Measurements from ENCODE around the gene MSRB1. TPM values are rescaled to one million over a fixed set of nuclear protein-coding genes. Genes with fewer than 3 reads are reported as not detected.

The MSRB1 gene
- total and polyA plus RNA-seq, 2 donors (not counting 3 experiments of a cell fraction or from before 2014, with no cell fraction given): 25.0 to 42.1 TPM

DNA sequence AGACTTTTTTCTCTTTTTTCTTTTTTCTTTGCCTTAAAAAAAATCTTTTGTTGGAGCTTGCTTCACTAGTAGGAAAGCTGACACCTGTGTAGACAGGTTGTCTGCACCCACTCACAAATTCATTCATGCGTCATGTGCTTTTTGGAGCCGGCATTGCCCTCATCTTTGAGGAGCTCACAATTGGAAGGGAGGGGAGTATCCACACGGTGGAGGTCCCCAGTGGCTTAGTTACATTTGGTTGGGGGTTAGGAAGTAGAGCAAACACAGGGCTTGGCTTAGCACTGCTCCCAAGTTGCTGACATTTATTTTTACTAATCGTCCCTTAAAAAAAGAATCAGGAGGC lies 52.3 kb downstream of the MSRB1 start:
- no peaks in the 10 kb centered on the region for H3K36me3 ChIP-seq (ENCODE audit: control insufficient read depth in 2 of 2, extremely low read depth in 1 of 2, insufficient read depth in 2 of 2, low read length in 2 of 2)
- no peak for FAIRE-seq
- H3K27me3 ChIP-seq (ENCODE audit: control insufficient read depth in 2 of 2, insufficient read depth in 2 of 2, low read length in 2 of 2): peaks cover 2 to 5% of the 10 kb centered on the region in 2 experiments
- H3K4me3 ChIP-seq (replicated peaks in 1 of 3; ENCODE audit: insufficient read depth in 1 of 3, low read depth in 1 of 3, low read length in 3 of 3): no peak overlapping the region
- dilution Hi-C loops (cut with MboI; ENCODE audit: extremely low pct_ligation_motif_present, low sequenced_read_pairs): no loop called here
- no peak for DNase-seq (ENCODE audit: low read depth, low spot score)
- no peaks in the 10 kb centered on the region for H3K79me2 ChIP-seq (ENCODE audit: control insufficient read depth, insufficient read depth, low read length)
- TF ChIP-seq EZH2 (IDR thresholded peaks at IDR 0.05; ENCODE audit: borderline replicate concordance, low read depth, low read length, severe bottlenecking) (no peak), JUN (IDR thresholded peaks at IDR 0.05; ENCODE audit: borderline replicate concordance, insufficient read depth, insufficient read length, low read depth) (no peak), FOS (IDR thresholded peaks at IDR 0.05; ENCODE audit: borderline replicate concordance, insufficient read depth, low read length) (no peak), GATA2 (IDR thresholded peaks at IDR 0.05; ENCODE audit: insufficient read depth, insufficient read length, low read depth, low read length) (no peak), POLR2AphosphoS5 (IDR thresholded peaks at IDR 0.05; ENCODE audit: insufficient read depth, low read depth, low read length) (no peak), POLR2A (IDR thresholded peaks at IDR 0.05; ENCODE audit: low read depth, low read length) (no peak), MYC (IDR thresholded peaks at IDR 0.05; ENCODE audit: low read depth, low read length) (no peak)
- TF ChIP-seq, protein P1, sequence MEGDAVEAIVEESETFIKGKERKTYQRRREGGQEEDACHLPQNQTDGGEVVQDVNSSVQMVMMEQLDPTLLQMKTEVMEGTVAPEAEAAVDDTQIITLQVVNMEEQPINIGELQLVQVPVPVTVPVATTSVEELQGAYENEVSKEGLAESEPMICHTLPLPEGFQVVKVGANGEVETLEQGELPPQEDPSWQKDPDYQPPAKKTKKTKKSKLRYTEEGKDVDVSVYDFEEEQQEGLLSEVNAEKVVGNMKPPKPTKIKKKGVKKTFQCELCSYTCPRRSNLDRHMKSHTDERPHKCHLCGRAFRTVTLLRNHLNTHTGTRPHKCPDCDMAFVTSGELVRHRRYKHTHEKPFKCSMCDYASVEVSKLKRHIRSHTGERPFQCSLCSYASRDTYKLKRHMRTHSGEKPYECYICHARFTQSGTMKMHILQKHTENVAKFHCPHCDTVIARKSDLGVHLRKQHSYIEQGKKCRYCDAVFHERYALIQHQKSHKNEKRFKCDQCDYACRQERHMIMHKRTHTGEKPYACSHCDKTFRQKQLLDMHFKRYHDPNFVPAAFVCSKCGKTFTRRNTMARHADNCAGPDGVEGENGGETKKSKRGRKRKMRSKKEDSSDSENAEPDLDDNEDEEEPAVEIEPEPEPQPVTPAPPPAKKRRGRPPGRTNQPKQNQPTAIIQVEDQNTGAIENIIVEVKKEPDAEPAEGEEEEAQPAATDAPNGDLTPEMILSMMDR (IDR thresholded peaks at IDR 0.05; ENCODE audit: extremely low read depth in 1 of 2, insufficient read depth in 1 of 2, low read depth in 1 of 2, low read length in 2 of 2): no peak
- TF ChIP-seq, protein P2, sequence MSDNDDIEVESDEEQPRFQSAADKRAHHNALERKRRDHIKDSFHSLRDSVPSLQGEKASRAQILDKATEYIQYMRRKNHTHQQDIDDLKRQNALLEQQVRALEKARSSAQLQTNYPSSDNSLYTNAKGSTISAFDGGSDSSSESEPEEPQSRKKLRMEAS (IDR thresholded peaks at IDR 0.05; ENCODE audit: insufficient read depth, insufficient read length): no peak
- H3K9ac ChIP-seq (replicated peaks; ENCODE audit: extremely low read depth, insufficient read depth, low read length): no peak overlapping the region
- POLR2A ChIA-PET: no interaction called here
- H4K20me1 ChIP-seq (replicated peaks; ENCODE audit: control insufficient read depth, extremely low read depth, insufficient read depth, low read length): no peaks in the 10 kb centered on the region
- no peaks in the 10 kb centered on the region for H3K4me1 ChIP-seq (ENCODE audit: control insufficient read depth, extremely low read depth, insufficient read depth, low read length)
- no peak overlapping the region for H3K27ac ChIP-seq (ENCODE audit: insufficient read depth, low read depth, low read length)
- H3K4me2 ChIP-seq (ENCODE audit: insufficient read depth, low read length): no peak overlapping the region
- CTCF ChIA-PET: interaction anchor here (1.2 to 2.2 kb wide), 4 partner anchors 11 to 25 kb away, joined by 3 to 5 read pairs (median 4); no protein-coding TSS in a partner anchor
- intact Hi-C loops (cut with micrococcal nuclease): no loop called here
- H2AFZ ChIP-seq (ENCODE audit: low read depth, low read length): no peak overlapping the region
- H3K9me1 ChIP-seq (replicated peaks; ENCODE audit: control insufficient read depth, extremely low read depth, insufficient read depth, low read length): no peaks in the 10 kb centered on the region
- no peaks in the 10 kb centered on the region for H3K9me3 ChIP-seq (replicated peaks; ENCODE audit: control insufficient read depth, insufficient read depth, low read length)
- no TSS peak for BruUV-seq (replicated peaks)

All from endothelial cell of umbilical vein (primary cell).